SK-N-SH (cell line): ENCODE measurements around the gene ARHGEF7.

Experiments used
- CTCF ChIP-seq: fragments of 200-600 bp; sonication (generic); IDR thresholded peaks from 2 replicates; pipeline ENCODE4 v1.6.1; 2017; ENCODE audit warnings: antibody characterized with exemption, mild to moderate bottlenecking, moderate library complexity
- FOXM1 ChIP-seq: IDR thresholded peaks from 2 replicates; pipeline ENCODE4 v1.4.0; 2012; ENCODE audit warnings: low read depth, mild to moderate bottlenecking
- POLR2AphosphoS5 ChIP-seq: IDR thresholded peaks from 2 replicates; pipeline ENCODE4 v1.6.1; 2012; ENCODE audit warnings: low read depth, low read length
- RAD21 ChIP-seq: IDR thresholded peaks from 2 replicates; pipeline ENCODE4 v1.6.1; 2012; ENCODE audit warnings: mild to moderate bottlenecking, low read length

GRCh38 chr13:111292710-111293485 is 177.8 kb downstream of the ARHGEF7 start:
- no peak for TF ChIP-seq CTCF
- no peak for TF ChIP-seq POLR2AphosphoS5
- TF ChIP-seq RAD21 = no peak
- no peak for TF ChIP-seq FOXM1
